Measurements from ENCODE around the gene SLC39A10.
A peak's percentile ranks its signal among the peaks of the same experiment; 100 is the strongest.
"Not testable (repeated sequence)": the region's sequence is repeated elsewhere in the genome, so short reads cannot be mapped to it uniquely, and the experiment has no call there.

The SLC39A10 gene

GRCh38 chr2:195656859-195657633, at the start of gene SLC39A10:
SLC39A10 (plus strand) TSS chr2:195657226; CDS start chr2:195680043, 22,817 bp downstream.
- peak; percentile 97 to 98 for DNase-seq

DNA sequence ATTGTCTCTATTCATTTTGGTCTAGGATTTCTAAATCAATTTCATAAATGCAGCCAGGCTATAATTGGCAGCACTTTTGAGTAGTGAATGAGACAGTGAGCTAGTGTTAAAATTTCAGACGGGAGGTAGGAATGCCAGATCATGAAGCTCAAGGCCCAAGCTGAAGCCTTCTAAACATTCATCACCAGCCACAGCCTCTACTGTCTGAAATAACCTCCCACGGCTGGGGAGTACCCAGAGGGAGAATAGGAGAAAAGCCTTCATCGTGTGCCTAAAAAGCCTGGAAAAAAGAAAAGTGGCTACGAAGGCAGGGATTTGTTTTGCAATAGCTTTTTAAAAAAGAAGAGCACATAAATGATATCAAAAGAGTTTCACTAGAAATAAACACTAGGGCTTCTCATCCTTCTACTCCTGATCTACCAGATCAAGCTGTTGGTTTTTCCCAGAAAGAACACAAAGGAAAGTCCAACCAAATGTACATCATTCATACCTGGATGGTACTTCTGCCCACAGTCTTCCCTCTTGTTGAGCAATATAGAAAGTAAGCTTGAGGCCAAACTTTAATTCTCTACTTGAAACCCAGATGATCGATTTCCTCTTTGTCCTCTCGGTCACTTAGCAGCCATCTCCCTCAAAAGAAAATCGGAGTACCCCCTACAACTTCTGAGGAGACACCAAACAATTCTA, 48.1 kb upstream of the SLC39A10 start:
- DNase-seq = no peak

GRCh38 chr2:195610717-195611116, 46.3 kb upstream of the SLC39A10 start:
- no peak for DNase-seq

- no peak for DNase-seq
These were observed 44.2 kb upstream of the SLC39A10 start for GRCh38 chr2:195612611-195613495.

- DNase-seq = no peak
These were observed 43.1 kb upstream of the SLC39A10 start for GRCh38 chr2:195613922-195614321.

- no peak for DNase-seq
These were observed 37.4 kb upstream of the SLC39A10 start for GRCh38 chr2:195619590-195619989.

DNA sequence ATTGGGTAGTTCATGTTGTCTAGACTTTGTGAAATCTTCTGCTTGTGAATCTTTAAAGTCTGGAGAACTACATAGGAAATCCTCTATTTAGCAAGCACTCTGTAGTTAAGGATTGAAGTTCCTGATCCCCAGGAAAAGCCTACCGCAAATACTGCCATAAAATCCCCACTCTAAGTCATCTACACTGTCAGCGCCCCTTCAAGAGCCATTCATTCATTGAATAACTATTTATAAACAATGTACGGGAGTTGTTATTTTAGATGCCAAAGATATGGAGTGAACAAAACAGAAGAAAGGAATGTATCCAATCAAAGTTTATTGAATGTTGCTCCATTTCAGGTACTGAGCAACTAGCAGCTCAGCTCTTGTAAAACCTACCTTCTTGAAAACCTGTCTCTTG, 36.5 kb upstream of the SLC39A10 start:
- no peak for DNase-seq

DNA sequence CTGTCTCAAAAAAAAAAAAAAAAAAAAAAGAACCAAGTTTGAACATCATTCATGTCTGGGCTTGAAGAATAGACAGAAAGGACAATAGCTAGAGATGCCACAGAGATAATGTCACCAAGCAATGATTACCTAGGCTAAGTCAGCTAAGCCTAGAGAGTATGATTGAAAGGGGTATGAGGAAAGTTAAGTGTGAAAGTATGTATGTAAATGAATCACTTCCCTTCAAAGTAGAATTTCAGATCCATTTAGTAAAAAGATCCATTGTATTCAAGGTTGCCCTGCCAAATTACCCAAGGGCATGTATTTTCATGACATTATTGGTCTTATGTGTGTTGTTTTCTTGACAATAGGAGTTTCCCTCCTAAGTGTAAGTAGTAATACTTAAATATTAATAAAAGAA, 34.1 kb upstream of the SLC39A10 start:
- no peak for DNase-seq

GRCh38 chr2:195626507-195626906, 30.5 kb upstream of the SLC39A10 start:
- DNase-seq = no peak

DNA sequence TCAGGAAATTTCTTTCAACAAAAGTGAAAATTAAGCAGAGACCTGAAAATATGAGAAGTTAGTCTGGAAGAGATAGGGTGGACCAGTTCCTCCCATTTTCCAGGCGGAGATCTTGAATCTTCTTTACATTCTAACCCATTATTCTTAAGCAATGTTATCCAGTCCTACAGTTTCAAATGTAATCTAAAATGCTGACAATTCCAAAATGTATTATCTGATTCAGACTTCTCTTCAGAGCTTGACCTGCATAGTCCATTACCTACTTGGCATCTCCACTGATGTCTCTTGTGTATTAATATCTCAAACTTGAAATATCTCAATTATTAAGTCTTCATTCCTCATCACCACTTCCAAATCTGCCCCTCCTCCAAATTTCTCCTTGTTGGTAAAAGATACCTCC, 28.4 kb upstream of the SLC39A10 start:
- no peak for DNase-seq

GRCh38 chr2:195632856-195633572, 24.0 kb upstream of the SLC39A10 start:
- DNase-seq = no peak

GRCh38 chr2:195633573-195633870, 23.5 kb upstream of the SLC39A10 start:
- no peak for DNase-seq

GRCh38 chr2:195633974-195634373, 23.1 kb upstream of the SLC39A10 start:
- DNase-seq = no peak

- DNase-seq = no peak
These were observed 20.1 kb upstream of the SLC39A10 start for GRCh38 chr2:195636890-195637289.

GRCh38 chr2:195638750-195639149, 18.3 kb upstream of the SLC39A10 start:
- DNase-seq = no peak

DNA sequence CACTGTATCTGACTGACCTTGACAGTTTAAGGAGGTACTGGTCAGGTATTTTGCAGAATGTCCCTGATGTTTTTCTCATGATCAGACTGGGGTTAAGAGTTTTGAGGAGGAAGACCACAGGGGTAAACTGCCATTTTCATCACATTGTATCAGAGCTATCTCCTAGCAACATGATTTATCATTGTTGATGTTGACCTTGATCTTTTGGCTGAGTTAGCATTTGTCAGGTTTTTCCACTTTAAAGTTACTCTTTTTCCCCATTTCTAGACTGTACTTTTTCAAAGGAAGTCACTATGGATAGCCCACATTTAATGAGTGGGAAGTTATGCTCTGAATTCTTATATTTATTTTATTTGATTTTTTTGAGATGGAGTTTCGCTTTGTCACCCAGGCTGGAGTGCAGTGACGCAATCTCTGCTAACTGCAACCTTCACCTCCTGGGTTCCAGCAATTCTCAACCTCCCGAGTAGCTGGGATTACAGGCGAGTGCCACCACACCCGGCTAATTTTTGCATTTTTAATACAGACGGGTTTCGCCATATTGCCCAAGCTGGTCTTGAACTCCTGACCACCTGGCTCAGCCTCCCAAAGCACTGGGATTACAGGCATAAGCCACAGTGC, 17.7 kb upstream of the SLC39A10 start:
- DNase-seq = no peak

DNA sequence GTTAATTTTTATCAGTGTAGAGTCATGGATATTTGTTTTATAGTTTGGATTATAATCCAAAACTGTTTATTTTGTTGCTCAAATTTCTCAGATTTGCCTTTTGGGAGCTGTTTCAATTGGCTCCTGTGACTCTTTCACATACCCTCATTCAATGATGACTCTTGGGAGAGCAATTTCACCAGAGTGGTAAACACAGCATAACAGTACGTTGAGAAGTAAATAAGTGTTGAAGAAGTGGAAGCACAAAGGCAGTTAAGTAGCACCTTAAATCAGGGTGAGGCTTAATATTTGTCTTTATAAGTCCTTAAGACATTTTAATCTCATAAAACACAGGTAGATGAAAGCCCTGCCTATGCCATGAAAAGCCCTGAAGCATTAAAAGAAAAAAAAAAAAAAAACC, 17.1 kb upstream of the SLC39A10 start:
- DNase-seq = no peak

GRCh38 chr2:195642027-195642678, 14.9 kb upstream of the SLC39A10 start:
- no peak for DNase-seq

DNA sequence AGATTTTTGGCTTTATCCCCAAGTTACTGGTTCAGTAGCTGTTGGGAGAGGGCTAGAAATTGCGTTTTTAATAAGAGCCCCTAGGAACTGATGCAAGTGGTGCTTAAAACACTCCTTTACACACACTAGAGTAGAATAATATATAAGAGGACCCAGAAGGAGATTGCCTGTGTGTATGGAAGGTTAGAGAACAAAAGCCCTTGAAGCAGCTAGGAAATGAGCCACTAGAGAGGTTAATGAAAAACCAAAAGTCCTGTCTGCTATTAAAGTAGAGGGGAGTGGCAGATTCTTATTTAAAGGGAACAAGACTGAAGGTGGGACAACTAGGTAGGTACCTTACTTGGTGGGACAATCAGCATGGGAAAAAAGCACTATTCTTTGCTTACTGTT, 14.4 kb upstream of the SLC39A10 start:
- no peak for DNase-seq

GRCh38 chr2:195644708-195645107, 12.3 kb upstream of the SLC39A10 start:
- DNase-seq = not testable (repeated sequence)

DNA sequence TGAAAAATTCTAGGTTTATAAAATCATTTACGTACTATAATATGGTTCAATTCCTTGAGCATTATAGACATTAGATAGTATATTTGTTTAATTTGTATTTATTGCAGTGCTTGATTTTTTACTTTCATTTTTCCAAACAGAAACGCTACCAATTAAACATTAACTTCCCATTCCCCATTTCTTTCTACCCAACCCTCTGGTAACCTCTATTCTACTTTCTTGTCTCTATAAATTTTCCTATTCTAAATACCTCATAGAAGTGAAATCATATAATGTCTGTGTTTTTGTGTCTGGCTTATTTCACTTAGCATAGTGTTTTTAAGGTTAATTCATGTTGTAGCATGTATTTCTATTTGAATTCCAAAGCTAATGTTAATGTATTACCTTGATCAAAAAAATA, 11.6 kb upstream of the SLC39A10 start:
- no peak for DNase-seq

DNA sequence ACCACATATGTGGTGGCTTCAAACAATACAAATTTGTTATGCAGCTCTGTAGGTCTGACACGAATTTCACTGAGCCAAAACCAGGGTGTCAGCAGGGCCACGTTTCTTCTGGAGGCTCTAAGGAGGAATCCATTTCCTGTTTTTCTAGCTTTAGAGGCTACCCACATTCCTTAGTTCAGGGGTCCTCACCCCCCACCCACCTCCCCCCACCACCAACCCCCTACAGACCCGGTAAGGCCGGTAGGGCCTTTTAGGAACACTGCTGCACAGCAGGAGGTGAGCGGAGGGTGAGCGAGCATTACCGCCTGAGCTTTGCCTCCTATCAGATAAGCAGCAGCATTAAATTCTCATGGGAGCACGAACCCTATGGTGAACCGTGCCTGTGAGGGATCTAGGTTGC, 10.6 kb upstream of the SLC39A10 start:
- no peak for DNase-seq

Measured in CD4-positive, alpha-beta T cell treated with Interferon alpha-2 for 1 hour (primary cell).